Prostate gland (tissue), 2 donors: ENCODE results near the gene UTP4. TPM values are rescaled to one million over a fixed set of nuclear protein-coding genes. Genes with fewer than 3 reads are reported as not detected.

Experiments
- DNase-seq: peaks from one replicate; pipeline ENCODE4 v3.0.0-alpha.2; 2019; ENCODE audit warnings: low spot score
- H3K27ac ChIP-seq, 2 donors: fragments of 200-600 bp; sonication (generic); 2 replicates each; pipeline ENCODE4 v1.5.1; 2017 to 2019
- H3K27me3 ChIP-seq: fragments of 200-600 bp; sonication (generic); replicated peaks from 2 replicates; pipeline ENCODE4 v1.5.1; 2019; ENCODE audit not compliant: insufficient read depth
- H3K36me3 ChIP-seq, 2 donors: fragments of 200-600 bp; sonication (generic); 1 replicate in 1 of 2; 2 replicates in 1 of 2; pipeline versions ENCODE4 v1.5.1 to v1.8.1; 2017 to 2019
- H3K4me1 ChIP-seq: fragments of 200-600 bp; sonication (generic); replicated peaks from 2 replicates; pipeline ENCODE4 v1.5.1; 2019
- H3K4me3 ChIP-seq, 2 donors: fragments of 200-600 bp; sonication (generic); 2 replicates each; pipeline ENCODE4 v1.5.1; 2017 to 2019
- H3K9me3 ChIP-seq: fragments of 200-600 bp; sonication (generic); 2 replicates; pipeline ENCODE4 v1.5.1; 2017
- CTCF ChIP-seq, 4 experiments: fragments of 200-600 bp in 2 of 4; fragments of 450-650 bp in 2 of 4; sonication (generic) in 2 of 4; IDR thresholded peaks; 1 replicate in 3 of 4; 2 replicates in 1 of 4; pipeline ENCODE4 v1.5.1; 2016 to 2019; ENCODE audit warnings: antibody characterized with exemption in 4 of 4, mild to moderate bottlenecking in 2 of 4, moderate library complexity in 2 of 4
- POLR2A ChIP-seq: fragments of 450-650 bp; IDR thresholded peaks from one replicate; pipeline ENCODE4 v1.6.1; 2016; ENCODE audit warnings: antibody characterized with exemption, mild to moderate bottlenecking
- POLR2AphosphoS5 ChIP-seq: sonication (generic); formaldehyde crosslinking; IDR thresholded peaks from one replicate; pipeline ENCODE4 v1.6.1; 2017; ENCODE audit warnings: antibody characterized with exemption
- WGBS: methylation state at CpG from one replicate; pipeline ENCODE4 v1.1.5; 2018; 5-methylcytosine and 5-hydroxymethylcytosine counted together
- intact Hi-C: fragments of 100-400 bp; cut with DNase I; formaldehyde crosslinking; loops from one replicate; pipeline ENCODE4 v1.14.2; 2022
- total RNA-seq, 2 donors: library from RNA; depleted of rRNA; stranded (reverse); fragments of >200 nt; gene quantifications; one replicate each; pipeline ENCODE4 v1.1.0, GENCODE V29; 2016

Gene UTP4
- total RNA-seq, 2 donors from 2014 or later: 18.4 to 51.0 TPM

- DNase-seq: no peak
- intact Hi-C loops: loop anchor here (5.0 kb wide), 2 partner anchors 209 to 409 kb away; no protein-coding TSS in a partner anchor
- WGBS: 84% methylated on average over 7 of the region's 7 CpGs
- TF ChIP-seq POLR2AphosphoS5 (no peak), CTCF (IDR thresholded peaks at IDR 0.05) (no peak), POLR2A (no peak)
- no peaks in the 10 kb centered on the region for H3K27me3 ChIP-seq
- no peak overlapping the region for H3K4me3 ChIP-seq
- no peaks in the 10 kb centered on the region for H3K9me3 ChIP-seq
- H3K4me1 ChIP-seq: no peaks in the 10 kb centered on the region
- no peak overlapping the region for H3K27ac ChIP-seq
- peaks cover 5 to 24% of the 10 kb centered on the region in 2 donors for H3K36me3 ChIP-seq
Measured at GRCh38 chr16:69116256-69116875, 16.1 kb upstream of the UTP4 start.

GRCh38 chr16:69116906-69117305, 15.5 kb upstream of the UTP4 start:
- peaks cover 5 to 24% of the 10 kb centered on the region in 2 donors for H3K36me3 ChIP-seq

GRCh38 chr16:69118468-69118867, 14.0 kb upstream of the UTP4 start:
- Histone ChIP-seq H3K4me1 (no peaks in the 10 kb centered on the region), H3K36me3 (peaks cover 5 to 24% of the 10 kb centered on the region in 2 donors), H3K27me3 (no peaks in the 10 kb centered on the region), H3K4me3 (no peak overlapping the region), H3K9me3 (no peaks in the 10 kb centered on the region), H3K27ac (no peak overlapping the region)
- 86% methylated on average over 2 of the region's 2 CpGs for WGBS
- no peak for DNase-seq
- intact Hi-C loops: loop anchor here (5.0 kb wide), 2 partner anchors 211 to 411 kb away; no protein-coding TSS in a partner anchor
- no peak for TF ChIP-seq POLR2A
- TF ChIP-seq CTCF (IDR thresholded peaks at IDR 0.05): no peak
- no peak for TF ChIP-seq POLR2AphosphoS5

More at GRCh38 chr16:69116906-69117305, 15.5 kb upstream of the UTP4 start:
- no peak overlapping the region for H3K4me3 ChIP-seq
- no peaks in the 10 kb centered on the region for H3K4me1 ChIP-seq
- intact Hi-C loops: loop anchor here (5.0 kb wide), 2 partner anchors 210 to 410 kb away; no protein-coding TSS in a partner anchor
- WGBS: 71% methylated on average over 6 of the region's 6 CpGs
- no peak overlapping the region for H3K27ac ChIP-seq
- DNase-seq: no peak
- H3K27me3 ChIP-seq: no peaks in the 10 kb centered on the region
- TF ChIP-seq POLR2A: no peak
- no peak for TF ChIP-seq POLR2AphosphoS5
- no peak for TF ChIP-seq CTCF (IDR thresholded peaks at IDR 0.05)
- no peaks in the 10 kb centered on the region for H3K9me3 ChIP-seq

- H3K4me3 ChIP-seq: no peak overlapping the region
- no peak overlapping the region for H3K27ac ChIP-seq
- no peaks in the 10 kb centered on the region for H3K9me3 ChIP-seq
- H3K4me1 ChIP-seq: no peaks in the 10 kb centered on the region
- TF ChIP-seq POLR2A (no peak), POLR2AphosphoS5 (no peak), CTCF (IDR thresholded peaks at IDR 0.05) (no peak)
- intact Hi-C loops: loop anchor here (5.0 kb wide), 2 partner anchors 212 to 412 kb away; no protein-coding TSS in a partner anchor
- H3K27me3 ChIP-seq: no peaks in the 10 kb centered on the region
- WGBS: 93% methylated on average over 2 of the region's 2 CpGs
- H3K36me3 ChIP-seq: peaks cover 5 to 24% of the 10 kb centered on the region in 2 donors
- DNase-seq: no peak
Measured at GRCh38 chr16:69118994-69119393, 13.5 kb upstream of the UTP4 start.

- no peak overlapping the region for H3K27ac ChIP-seq
- peaks cover 5 to 24% of the 10 kb centered on the region in 2 donors for H3K36me3 ChIP-seq
- 88% methylated on average over 1 of the region's 2 CpGs for WGBS
- H3K4me1 ChIP-seq: no peaks in the 10 kb centered on the region
- H3K9me3 ChIP-seq: no peaks in the 10 kb centered on the region
- no peaks in the 10 kb centered on the region for H3K27me3 ChIP-seq
- no peak for DNase-seq
- no peak overlapping the region for H3K4me3 ChIP-seq
- intact Hi-C loops: loop anchor here (5.0 kb wide), 2 partner anchors 212 to 412 kb away; no protein-coding TSS in a partner anchor
- no peak for TF ChIP-seq POLR2AphosphoS5
- no peak for TF ChIP-seq CTCF (IDR thresholded peaks at IDR 0.05)
- TF ChIP-seq POLR2A: no peak
Measured at GRCh38 chr16:69119536-69119935, 12.9 kb upstream of the UTP4 start.
